HG03196 (cell line): ENCODE results near the gene MKNK1.
"Not testable (repeated sequence)": the region's sequence is repeated elsewhere in the genome, so short reads cannot be mapped to it uniquely, and the experiment has no call there.

Source experiments
- ATAC-seq: cut with Tn5 transposase; IDR thresholded peaks from one replicate; pipeline ENCODE4 v1.9.1; 2021; ENCODE audit not compliant: unreplicated experiment

Gene MKNK1

DNA sequence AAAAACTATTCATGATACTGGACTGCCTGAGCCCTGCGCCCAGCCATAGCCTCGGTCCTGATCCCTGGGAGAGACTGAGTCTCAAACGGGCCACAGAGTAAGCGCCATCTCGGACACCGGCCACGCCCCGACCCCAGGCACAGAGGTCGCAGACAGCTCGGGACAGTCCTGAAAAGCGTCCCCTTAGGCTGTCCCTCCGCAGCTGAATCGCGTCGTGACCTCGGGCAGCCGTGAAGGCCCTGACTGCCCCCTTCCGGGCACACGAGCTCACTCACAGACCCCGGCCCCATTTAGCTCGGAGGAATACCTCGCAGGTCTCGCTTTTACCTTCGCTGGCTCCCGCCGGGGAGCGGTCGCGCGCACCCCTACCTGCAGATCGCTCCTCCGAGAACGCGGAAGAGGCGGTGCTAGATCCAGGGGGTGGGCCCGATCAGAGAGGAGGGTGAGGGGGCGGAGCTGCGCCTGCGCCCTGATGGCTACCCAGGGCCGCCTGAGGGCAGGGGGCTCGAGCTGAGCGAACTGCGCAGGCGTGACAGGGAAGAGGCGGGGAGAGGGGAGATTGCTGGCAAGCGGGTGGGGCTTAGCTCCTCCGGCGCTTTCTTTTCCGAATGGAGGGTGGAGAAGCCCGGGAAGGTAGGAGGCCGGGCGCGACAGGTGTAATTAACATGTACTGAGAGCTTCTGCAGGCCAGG, at the start of gene MKNK1:
TSS of gene MKNK1 (minus strand) at position 411 of the 692 bp plus-strand sequence. CDS start 20,941 bp downstream, outside the sequence.
- peak; percentile 94 for ATAC-seq

DNA sequence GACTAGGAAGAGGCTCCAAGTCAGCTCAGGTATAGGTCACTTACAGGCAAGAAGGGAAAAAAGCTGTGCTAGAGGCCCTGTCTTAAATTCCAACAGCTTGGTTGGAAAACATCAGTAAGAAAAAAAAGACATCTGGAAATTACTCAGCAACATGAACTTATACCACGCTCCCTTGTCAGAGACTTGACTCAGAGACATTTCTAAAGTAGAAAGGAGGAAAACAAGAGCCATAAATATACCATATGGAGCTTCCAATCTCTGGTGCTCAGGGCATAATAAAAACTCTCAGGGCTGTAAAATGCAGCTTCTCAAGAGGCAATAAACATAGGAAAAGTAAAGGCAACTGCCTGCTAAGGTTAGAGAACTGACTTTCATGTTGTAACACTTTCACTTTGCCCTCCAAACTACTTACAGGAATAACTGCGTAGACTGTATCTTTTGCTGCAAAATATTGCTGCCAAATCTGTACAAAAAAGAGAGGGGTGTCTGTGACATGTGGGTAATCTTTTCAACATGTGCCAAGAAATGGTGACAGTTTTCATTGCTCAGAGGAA, 49.4 kb upstream of the MKNK1 start:
- no peak for ATAC-seq

DNA sequence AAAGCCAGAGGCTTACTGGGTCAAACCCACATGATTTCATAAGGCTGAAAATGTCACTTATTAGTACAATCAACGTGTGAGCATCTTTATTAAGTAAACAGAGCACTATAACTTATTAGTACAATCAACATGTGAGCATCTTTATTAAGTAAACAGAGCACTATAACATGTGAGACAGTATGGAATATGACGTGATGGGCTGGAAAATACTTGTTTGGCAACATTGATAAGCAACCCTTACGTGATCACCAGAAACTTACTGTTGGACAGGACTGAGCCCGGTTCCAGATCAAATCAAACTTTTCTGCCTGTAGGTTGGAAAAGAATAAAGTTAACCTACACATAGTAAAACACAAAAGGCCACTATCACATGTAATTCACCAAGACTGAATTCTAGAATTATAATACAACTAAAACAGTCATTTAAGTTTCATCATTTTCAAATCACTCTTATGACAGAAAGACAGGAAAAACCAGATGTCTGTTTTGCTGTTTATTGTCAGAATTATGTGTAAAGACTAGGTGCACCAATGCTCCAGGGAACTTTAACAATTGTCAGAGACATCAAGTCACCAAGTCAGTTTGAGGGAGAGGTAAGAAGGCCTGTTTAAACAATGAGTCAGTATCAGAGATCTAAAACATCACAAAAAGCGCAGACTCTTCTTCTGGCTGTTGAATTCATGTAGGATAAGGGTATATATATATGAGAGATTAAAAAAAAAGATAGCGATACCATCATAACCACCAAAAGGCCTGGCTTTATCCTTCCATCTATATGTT, 48.4 kb upstream of the MKNK1 start:
- ATAC-seq = no peak

GRCh38 chr1:46651152-46651551, 47.1 kb upstream of the MKNK1 start:
- not testable (repeated sequence) for ATAC-seq

DNA sequence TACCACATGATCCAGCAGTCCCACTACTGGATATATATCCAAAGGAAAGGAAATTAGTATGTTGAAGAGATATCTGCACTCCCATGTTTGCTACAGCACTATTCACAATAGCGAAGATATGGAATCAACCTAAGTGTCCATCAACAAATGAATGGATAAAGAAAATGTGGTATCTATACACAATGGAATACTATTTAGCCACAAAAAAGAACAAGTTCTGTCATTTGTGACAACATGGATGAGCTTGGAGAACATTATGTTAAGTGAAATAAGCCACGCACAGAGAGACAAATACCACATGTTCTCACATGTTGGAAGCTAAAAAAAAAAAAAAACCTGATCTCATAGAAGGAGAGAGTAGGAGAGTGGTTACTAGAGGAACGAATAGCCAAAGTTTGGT, 46.4 kb upstream of the MKNK1 start:
- ATAC-seq = no peak

DNA sequence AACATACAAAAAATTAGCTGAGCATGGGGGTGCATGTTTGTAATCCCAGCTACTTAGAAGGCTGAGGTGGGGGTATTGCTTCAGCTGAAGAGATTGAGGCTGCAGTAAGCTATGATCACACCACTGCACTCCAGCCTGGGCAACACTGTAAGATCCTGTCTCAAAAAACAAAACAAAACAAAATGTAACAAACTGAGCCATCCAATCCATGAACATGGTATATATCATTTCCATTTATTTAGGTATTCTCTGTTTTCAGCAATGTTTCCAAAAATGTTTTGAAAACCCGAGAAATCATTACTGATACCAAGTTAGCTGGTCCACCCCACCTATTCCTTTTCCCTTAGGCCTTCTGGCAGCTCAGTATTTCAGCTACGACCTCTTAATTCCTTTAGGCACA, 45.7 kb upstream of the MKNK1 start:
- ATAC-seq = no peak

DNA sequence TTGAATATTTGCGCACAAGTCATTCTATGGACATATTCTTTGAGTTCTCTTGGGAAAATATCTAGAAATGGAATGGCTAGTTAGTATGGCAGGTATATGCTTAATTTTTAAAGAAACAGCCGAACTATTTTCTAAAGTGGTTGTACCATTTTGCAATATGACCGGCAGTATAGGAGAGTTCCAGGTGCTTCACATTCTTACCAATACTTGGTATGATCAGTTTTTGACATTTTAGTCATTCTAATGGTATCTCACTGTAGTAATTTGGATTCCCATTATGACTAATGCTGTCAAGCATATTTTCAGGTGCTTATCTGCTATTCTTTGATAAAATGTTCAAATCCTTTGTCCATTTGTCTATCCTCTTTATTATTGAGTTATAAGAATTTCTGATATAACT, 43.5 kb upstream of the MKNK1 start:
- no peak for ATAC-seq

DNA sequence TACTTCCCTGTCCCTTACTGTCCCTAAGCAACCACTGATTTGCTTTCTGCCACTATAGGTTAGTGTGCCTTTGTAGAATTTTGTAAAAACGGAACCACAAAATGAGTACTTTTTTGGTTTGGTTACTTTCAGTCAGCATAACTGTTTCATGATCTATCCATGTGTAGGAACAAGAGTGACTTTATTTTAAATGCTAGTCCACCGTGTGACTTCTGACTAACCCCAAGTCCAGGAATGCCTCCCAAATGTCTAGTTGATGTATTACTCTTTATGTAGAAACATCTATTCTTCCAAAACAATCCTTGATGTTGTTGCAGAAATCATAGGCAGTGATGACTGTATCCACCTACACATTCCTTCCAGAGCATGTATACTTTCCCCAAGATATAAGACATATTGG, 42.8 kb upstream of the MKNK1 start:
- ATAC-seq = no peak

DNA sequence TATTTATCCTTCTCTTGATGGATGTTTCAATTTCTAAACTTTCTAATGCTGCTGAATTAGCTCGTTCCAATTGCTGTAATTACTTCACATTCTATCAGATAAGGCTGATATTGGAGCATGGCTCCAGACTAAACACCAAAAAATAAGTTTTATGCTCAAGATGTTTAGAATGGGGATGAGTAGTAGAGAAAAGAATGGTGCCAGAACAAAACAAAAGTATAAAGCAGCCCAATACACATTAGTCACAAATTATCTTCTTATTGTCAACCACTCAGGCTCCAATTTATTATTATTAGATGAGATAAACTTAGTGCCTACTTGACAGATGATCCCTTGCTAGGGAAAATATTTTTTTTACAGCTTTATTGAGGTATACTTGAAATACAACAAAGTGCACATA, 42.3 kb upstream of the MKNK1 start:
- ATAC-seq = no peak

DNA sequence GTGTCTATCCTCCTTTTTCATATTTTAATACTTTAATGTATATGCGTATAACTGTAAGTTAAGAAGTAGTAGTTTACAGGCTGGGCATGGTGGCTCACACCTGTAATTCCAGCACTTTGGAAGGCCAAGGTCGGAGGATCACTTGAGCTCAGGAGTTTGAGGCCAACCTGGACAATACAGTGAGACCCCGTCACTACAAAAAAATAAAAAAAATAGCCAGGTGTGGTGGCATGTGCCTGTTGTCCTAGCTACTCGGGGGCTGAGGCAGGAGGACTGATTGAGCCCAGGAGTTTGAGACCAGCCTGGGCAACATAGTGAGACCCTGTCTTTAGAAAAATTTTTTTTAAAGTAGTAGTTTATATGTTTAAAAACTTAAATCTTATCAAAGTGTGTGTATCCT, 41.7 kb upstream of the MKNK1 start:
- ATAC-seq = no peak

- ATAC-seq = no peak
These were observed 39.3 kb upstream of the MKNK1 start for GRCh38 chr1:46643368-46643775.

GRCh38 chr1:46642115-46642680, 38.1 kb upstream of the MKNK1 start:
- no peak for ATAC-seq

GRCh38 chr1:46639547-46639946, 35.5 kb upstream of the MKNK1 start:
- no peak for ATAC-seq

GRCh38 chr1:46638921-46639320, 34.9 kb upstream of the MKNK1 start:
- no peak for ATAC-seq

DNA sequence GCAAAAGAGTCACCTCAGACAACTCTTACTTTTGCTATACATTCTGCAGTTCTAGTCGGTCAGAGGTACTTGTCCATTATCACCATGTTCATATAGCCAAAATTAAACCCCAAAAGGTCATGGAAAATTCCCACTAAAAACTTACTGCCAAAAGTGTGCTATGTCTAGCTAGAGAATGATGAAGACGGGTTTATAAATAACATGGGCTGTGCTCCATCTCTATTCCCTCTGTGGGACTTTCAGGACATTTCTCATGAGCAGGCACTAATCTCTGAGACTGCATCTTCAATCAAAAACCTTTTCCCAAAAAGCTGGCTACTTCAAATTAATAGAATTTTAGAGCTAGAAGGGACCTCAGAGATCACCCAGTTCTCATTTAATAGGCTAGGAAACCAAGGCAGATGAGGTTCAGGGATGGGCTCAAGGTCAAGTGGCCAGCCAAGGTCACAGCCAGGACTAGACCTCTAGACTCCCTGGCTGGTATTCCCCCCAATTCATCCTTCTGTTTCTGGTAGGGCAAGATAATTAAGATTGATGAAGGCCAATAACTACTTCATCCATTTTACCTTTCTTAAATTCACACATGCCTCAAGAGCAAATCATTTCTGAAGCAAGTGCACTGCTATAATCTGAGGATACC, 33.5 kb upstream of the MKNK1 start:
- no peak for ATAC-seq

DNA sequence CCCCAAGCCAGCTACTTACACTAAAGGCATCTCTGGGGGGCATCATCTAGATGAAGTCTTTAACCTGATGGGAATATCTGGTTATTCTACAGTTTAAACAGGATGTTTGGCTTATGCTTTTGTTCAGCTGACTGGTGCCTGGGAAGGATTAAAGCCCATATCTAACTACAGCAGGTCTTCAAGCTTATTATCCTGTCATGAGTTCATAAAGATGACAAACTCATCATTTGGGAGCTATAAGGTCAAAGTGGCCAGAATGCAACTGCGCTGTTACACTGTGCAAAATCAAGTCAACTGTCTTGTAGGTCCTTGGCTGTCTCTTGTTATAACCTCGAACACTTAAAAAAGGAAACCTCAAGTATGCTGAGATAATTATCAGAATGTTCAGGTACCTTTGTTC, 31.1 kb upstream of the MKNK1 start:
- ATAC-seq = no peak

GRCh38 chr1:46630719-46631118, 26.7 kb upstream of the MKNK1 start:
- ATAC-seq = no peak

- no peak for ATAC-seq
These were observed 19.9 kb upstream of the MKNK1 start for GRCh38 chr1:46623743-46624644.

DNA sequence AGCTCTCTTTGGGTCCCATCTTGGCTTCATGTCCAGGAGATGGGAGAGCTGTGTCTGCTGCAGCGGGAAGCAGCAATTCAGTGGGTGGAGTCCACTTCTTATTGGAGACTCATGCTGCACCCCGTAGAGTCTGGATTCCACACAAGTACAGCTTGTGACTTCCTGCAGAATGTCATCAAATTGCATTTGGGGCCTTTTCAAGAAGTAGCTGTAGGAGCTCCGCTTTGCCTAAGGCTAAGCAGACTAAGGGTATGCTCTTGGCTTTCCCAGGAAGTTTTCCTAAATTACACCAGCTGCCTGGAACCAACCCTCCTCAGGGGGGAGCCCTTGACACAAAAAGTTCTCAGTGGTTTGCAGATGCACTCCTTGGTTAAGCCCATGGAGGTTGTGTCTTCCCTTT, 18.3 kb upstream of the MKNK1 start:
- no peak for ATAC-seq

DNA sequence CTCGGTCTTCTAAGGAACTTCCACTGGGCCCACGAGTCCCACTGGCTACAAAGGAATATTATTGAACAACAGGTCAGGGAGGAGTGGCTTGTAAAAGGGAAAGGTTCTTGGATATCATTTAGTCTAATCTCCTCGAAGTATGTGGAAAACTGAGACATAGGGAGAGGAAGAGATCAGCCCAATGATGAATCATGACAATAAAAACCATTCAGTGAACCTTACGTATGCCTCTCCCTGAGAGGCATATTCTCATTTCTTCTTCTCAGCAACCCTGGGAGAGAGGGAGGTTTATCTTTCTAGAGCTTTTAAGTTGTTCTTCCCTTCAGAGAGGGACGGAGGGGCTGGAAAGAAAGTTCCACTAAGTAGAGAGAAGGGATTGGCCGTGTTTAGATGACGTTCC, 17.9 kb upstream of the MKNK1 start:
- ATAC-seq = no peak
